H9 (cell line): ENCODE measurements around the gene RNASEL. TPM values are rescaled to one million over a fixed set of nuclear protein-coding genes. Genes with fewer than 3 reads are reported as not detected.

Source experiments
- DNase-seq: peaks from one replicate; pipeline ENCODE4 v3.0.0-alpha.2; 2017
- H2AFZ ChIP-seq: one replicate; pipeline ENCODE4 v1.6.1; 2013; ENCODE audit warnings: mild to moderate bottlenecking, low read length, control low read depth, moderate library complexity
- H2AK5ac ChIP-seq: 2 replicates; pipeline ENCODE4 v1.6.1; 2013; ENCODE audit warnings: low read length, control low read depth, mixed read lengths; ENCODE audit not compliant: insufficient read length
- H2BK120ac ChIP-seq: one replicate; pipeline ENCODE4 v1.6.1; 2013; ENCODE audit warnings: low read depth, mild to moderate bottlenecking, low read length, control low read depth, inconsistent platforms; ENCODE audit not compliant: poor library complexity, severe bottlenecking
- H2BK12ac ChIP-seq: 2 replicates; pipeline ENCODE4 v1.6.1; 2013; ENCODE audit warnings: low read length, control low read depth, mixed read lengths, low read depth; ENCODE audit not compliant: insufficient read length
- H2BK15ac ChIP-seq: 2 replicates; pipeline ENCODE4 v1.6.1; 2013; ENCODE audit warnings: low read depth, low read length, control low read depth
- H2BK20ac ChIP-seq: one replicate; pipeline ENCODE4 v1.6.1; 2013; ENCODE audit warnings: low read depth, mild to moderate bottlenecking, low read length, control low read depth, inconsistent platforms; ENCODE audit not compliant: poor library complexity, severe bottlenecking
- H2BK5ac ChIP-seq: 2 replicates; pipeline ENCODE4 v1.6.1; 2013; ENCODE audit warnings: low read length, control low read depth, mixed read lengths; ENCODE audit not compliant: insufficient read length
- H3K14ac ChIP-seq: 2 replicates; pipeline ENCODE4 v1.6.1; 2013; ENCODE audit warnings: low read length, control low read depth; ENCODE audit not compliant: insufficient read depth
- H3K18ac ChIP-seq: 2 replicates; pipeline ENCODE4 v1.6.1; 2013; ENCODE audit warnings: low read depth, mild to moderate bottlenecking, mixed read lengths, low read length, control low read depth; ENCODE audit not compliant: insufficient read length
- H3K23ac ChIP-seq: 2 replicates; pipeline ENCODE4 v1.6.1; 2013; ENCODE audit warnings: low read length, control low read depth, mixed read lengths, low read depth; ENCODE audit not compliant: insufficient read length
- H3K23me2 ChIP-seq: 2 replicates; pipeline ENCODE4 v1.6.1; 2013; ENCODE audit warnings: low read depth, mild to moderate bottlenecking, mixed read lengths, low read length, control low read depth; ENCODE audit not compliant: insufficient read length, poor library complexity, severe bottlenecking
- H3K27ac ChIP-seq: 2 replicates; pipeline ENCODE4 v1.5.1; 2013; ENCODE audit warnings: low read length, control low read depth, mixed read lengths, low read depth; ENCODE audit not compliant: insufficient read length
- H3K27me3 ChIP-seq: 2 replicates; pipeline ENCODE4 v1.6.1; 2013; ENCODE audit warnings: low read length, control low read depth, inconsistent platforms; ENCODE audit not compliant: insufficient read depth
- H3K4ac ChIP-seq: 2 replicates; pipeline ENCODE4 v1.6.1; 2013; ENCODE audit warnings: low read depth, mild to moderate bottlenecking, control low read depth, inconsistent platforms, low read length, moderate library complexity
- H3K4me1 ChIP-seq: 2 replicates; pipeline ENCODE4 v1.6.1; 2013; ENCODE audit warnings: low read length, control low read depth, inconsistent platforms; ENCODE audit not compliant: insufficient read depth
- H3K4me2 ChIP-seq: 2 replicates; pipeline ENCODE4 v1.6.1; 2013; ENCODE audit warnings: low read length, control low read depth, mixed read lengths; ENCODE audit not compliant: insufficient read length, insufficient read depth
- H3K56ac ChIP-seq: 2 replicates; pipeline ENCODE4 v1.6.1; 2013; ENCODE audit warnings: low read depth, mild to moderate bottlenecking, mixed read lengths, low read length, control low read depth; ENCODE audit not compliant: insufficient read length
- H3K79me1 ChIP-seq: 2 replicates; pipeline ENCODE4 v1.6.1; 2013; ENCODE audit warnings: low read depth, mild to moderate bottlenecking, moderate library complexity, low read length, control low read depth, inconsistent platforms; ENCODE audit not compliant: insufficient read depth, poor library complexity, severe bottlenecking
- H3K79me2 ChIP-seq: 2 replicates; pipeline ENCODE4 v1.6.1; 2013; ENCODE audit warnings: low read length, control low read depth, inconsistent platforms; ENCODE audit not compliant: insufficient read depth
- H3K9ac ChIP-seq: 2 replicates; pipeline ENCODE4 v1.6.1; 2013; ENCODE audit warnings: low read length, control low read depth, mixed read lengths; ENCODE audit not compliant: insufficient read length; ENCODE audit errors: extremely low read depth
- H3K9me3 ChIP-seq: one replicate; pipeline ENCODE4 v1.6.1; 2013; ENCODE audit warnings: low read depth, low read length, inconsistent platforms; ENCODE audit not compliant: control insufficient read depth
- H3T11ph ChIP-seq: one replicate; pipeline ENCODE4 v1.6.1; 2013; ENCODE audit warnings: mild to moderate bottlenecking, low read length, control low read depth, inconsistent platforms
- H4K20me1 ChIP-seq: one replicate; pipeline ENCODE4 v1.6.1; 2013; ENCODE audit not compliant: control insufficient read depth, insufficient read length, insufficient read depth
- H4K5ac ChIP-seq: 2 replicates; pipeline ENCODE4 v1.6.1; 2013; ENCODE audit warnings: low read depth, mild to moderate bottlenecking, mixed read lengths, low read length, control low read depth; ENCODE audit not compliant: insufficient read length
- H4K8ac ChIP-seq: replicated peaks from 2 replicates; pipeline ENCODE4 v1.6.1; 2013; ENCODE audit warnings: low read length, control low read depth, mixed read lengths, low read depth; ENCODE audit not compliant: insufficient read length
- H4K91ac ChIP-seq: 2 replicates; pipeline ENCODE4 v1.6.1; 2013; ENCODE audit warnings: low read depth, mild to moderate bottlenecking, moderate library complexity, mixed read lengths, low read length, control low read depth; ENCODE audit not compliant: insufficient read length
- H3K27ac Mint-ChIP-seq, 3 experiments: 2 replicates in 2 of 3; 3 replicates in 1 of 3; pipeline ENCODE4 v1.8.0; 2020 to 2021; ENCODE audit warnings: mixed read lengths in 3 of 3, mild to moderate bottlenecking in 1 of 3, moderate library complexity in 1 of 3
- H3K27me3 Mint-ChIP-seq: 2 replicates; pipeline ENCODE4 v1.8.0; 2021; ENCODE audit warnings: low read depth, mild to moderate bottlenecking, moderate library complexity, mixed read lengths
- H3K36me3 Mint-ChIP-seq, 3 experiments: 2 replicates in 2 of 3; 3 replicates in 1 of 3; pipeline ENCODE4 v1.8.0; 2020 to 2021; ENCODE audit warnings: low read depth in 3 of 3, mixed read lengths in 3 of 3; ENCODE audit not compliant: insufficient read depth in 1 of 3
- H3K4me1 Mint-ChIP-seq, 2 experiments: 2 replicates each; pipeline ENCODE4 v1.8.0; 2020; ENCODE audit warnings: mixed read lengths in 2 of 2
- H3K4me3 Mint-ChIP-seq, 2 experiments: 2 replicates in 1 of 2; 3 replicates in 1 of 2; pipeline ENCODE4 v1.8.0; 2020 to 2021; ENCODE audit warnings: mild to moderate bottlenecking in 2 of 2, mixed read lengths in 2 of 2, moderate library complexity in 1 of 2
- H3K9me3 Mint-ChIP-seq, 2 experiments: 2 replicates in 1 of 2; 3 replicates in 1 of 2; pipeline ENCODE4 v1.8.0; 2020; ENCODE audit warnings: mild to moderate bottlenecking in 2 of 2, mixed read lengths in 2 of 2, moderate library complexity in 1 of 2
- CTCF ChIP-seq: fragments of 200-600 bp; sonication (generic); conservative IDR thresholded peaks from 3 replicates; pipeline ENCODE4 v1.8.0; 2021; ENCODE audit warnings: antibody characterized with exemption, mild to moderate bottlenecking
- WGBS: extraction: QIAGEN DNeasy Blood & Tissue Kit; methylation state at CpG from one replicate; pipeline ENCODE4 v1.1.7; 2013; ENCODE audit warnings: missing lambda C conversion rate, low lambda C conversion rate, mixed read lengths; ENCODE audit not compliant: insufficient read length; ENCODE audit errors: extremely low coverage; 5-methylcytosine and 5-hydroxymethylcytosine counted together
- total RNA-seq: library from RNA; stranded (reverse); gene quantifications from 2 replicates; pipeline ENCODE4 v1.2.1, GENCODE V29; 2021

The RNASEL gene
- total RNA-seq, 1 experiment from 2014 or later: 0.63 TPM

GRCh38 chr1:182549811-182550210 is 39.2 kb downstream of the RNASEL start:
- Histone ChIP-seq H3K4me2 (no peak overlapping the region), H2BK5ac (no peak overlapping the region), H3K9me3 (peaks cover 9% of the 10 kb centered on the region), H3T11ph (no peak overlapping the region), H3K27me3 (no peaks in the 10 kb centered on the region), H2BK12ac (no peak overlapping the region), H4K91ac (no peak overlapping the region), H3K23ac (no peak overlapping the region), H2BK120ac (no peak overlapping the region), H3K79me2 (no peaks in the 10 kb centered on the region), H3K4me1 (no peaks in the 10 kb centered on the region), H4K5ac (no peak overlapping the region), H3K27ac (no peak overlapping the region), H2AK5ac (no peak overlapping the region), H3K4ac (no peak overlapping the region), H3K23me2 (no peaks in the 10 kb centered on the region), H2BK15ac (no peak overlapping the region), H3K56ac (no peak overlapping the region), H3K14ac (no peak overlapping the region), H2AFZ (no peak overlapping the region), H4K20me1 (no peaks in the 10 kb centered on the region), H3K9ac (no peak overlapping the region), H4K8ac (no peak overlapping the region), H3K18ac (no peak overlapping the region), H3K79me1 (no peaks in the 10 kb centered on the region), H2BK20ac (no peak overlapping the region)
- no peak overlapping the region for H3K4me3 Mint-ChIP-seq
- peaks cover 0 to 4% (median 2%) of the 10 kb centered on the region in 3 experiments; a peak in 3 of 7 replicates for H3K36me3 Mint-ChIP-seq
- TF ChIP-seq CTCF: no peak
- no peak for DNase-seq
- no peak overlapping the region for H3K27ac Mint-ChIP-seq
- H3K27me3 Mint-ChIP-seq: peaks cover 1% of the 10 kb centered on the region
- WGBS: no CpG with 5 or more reads among the region's 1 CpG
- no peaks in the 10 kb centered on the region for H3K4me1 Mint-ChIP-seq
- H3K9me3 Mint-ChIP-seq: peaks cover 5 to 6% of the 10 kb centered on the region in 2 experiments; a peak in 4 of 5 replicates
